C1 segment of cervical spinal cord (tissue), 14 donors: ENCODE measurements around the gene CGB5.
A peak's percentile ranks its signal among the peaks of the same experiment; 100 is the strongest.
"Not testable (repeated sequence)": the region's sequence is repeated elsewhere in the genome, so short reads cannot be mapped to it uniquely, and the experiment has no call there.

Experiments
- DNase-seq, 14 donors: peaks; one replicate each; lab custom pipeline; 2025; lab: John Stamatoyannopoulos, UW

Gene CGB5

DNA sequence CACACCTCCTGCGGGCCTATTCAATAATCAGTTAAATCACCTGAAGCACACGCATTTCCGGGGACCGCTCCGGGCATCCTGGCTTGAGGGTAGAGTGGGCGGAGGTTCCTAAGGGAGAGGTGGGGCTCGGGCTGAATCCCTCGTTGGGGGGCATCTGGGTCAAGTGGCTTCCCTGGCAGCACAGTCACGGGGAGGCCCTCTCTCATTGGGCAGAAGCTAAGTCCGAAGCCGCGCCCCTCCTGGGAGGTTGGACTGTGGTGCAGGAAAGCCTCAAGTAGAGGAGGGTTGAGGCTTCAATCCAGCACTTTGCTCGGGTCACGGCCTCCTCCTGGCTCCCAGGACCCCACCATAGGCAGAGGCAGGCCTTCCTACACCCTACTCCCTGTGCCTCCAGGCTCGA lies at the start of gene CGB5:
CGB5 (plus strand) TSS at position 301 of the 400 bp plus-strand sequence. CDS start 362 bp downstream, outside the sequence.
- DNase-seq, result not testable (repeated sequence)

DNA sequence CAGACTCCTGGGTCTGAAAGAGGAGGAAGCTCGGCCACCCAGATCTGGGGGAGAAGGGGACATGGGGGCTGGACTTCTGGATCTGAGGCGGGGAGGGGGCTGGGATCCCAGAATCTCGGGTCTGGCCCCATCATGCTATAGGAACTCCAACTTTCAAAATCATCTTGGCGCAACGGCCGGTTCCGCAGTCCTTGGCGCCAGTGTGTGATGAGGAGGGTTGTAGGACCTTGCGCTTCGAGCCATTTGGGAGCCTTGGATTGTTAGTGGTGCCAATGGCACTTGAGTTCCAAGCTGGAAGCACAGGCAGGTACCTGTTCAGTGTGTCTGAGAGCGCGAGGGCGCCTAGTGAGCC lies 49.6 kb upstream of the CGB5 start:
- no peak for DNase-seq

DNA sequence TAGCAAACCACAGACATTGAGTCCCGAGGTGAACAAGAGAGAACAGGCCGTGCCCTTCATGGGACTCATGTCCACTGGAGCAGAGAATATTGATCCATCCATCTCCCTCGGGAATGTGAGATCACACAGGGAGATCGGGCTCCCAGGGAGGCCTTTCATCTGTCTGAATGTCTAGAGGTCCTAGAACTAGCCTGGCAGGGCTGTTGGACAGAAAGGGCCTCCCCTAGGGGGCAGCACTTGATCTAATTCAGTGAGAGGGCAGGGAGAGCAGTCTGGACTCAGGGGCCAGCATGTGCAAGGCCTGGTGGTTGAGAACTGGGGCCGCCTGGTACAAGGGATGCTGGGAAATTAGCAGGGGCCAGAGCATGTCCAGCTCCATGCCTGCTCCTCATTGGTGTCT lies 45.7 kb upstream of the CGB5 start:
- DNase-seq, result no peak

DNA sequence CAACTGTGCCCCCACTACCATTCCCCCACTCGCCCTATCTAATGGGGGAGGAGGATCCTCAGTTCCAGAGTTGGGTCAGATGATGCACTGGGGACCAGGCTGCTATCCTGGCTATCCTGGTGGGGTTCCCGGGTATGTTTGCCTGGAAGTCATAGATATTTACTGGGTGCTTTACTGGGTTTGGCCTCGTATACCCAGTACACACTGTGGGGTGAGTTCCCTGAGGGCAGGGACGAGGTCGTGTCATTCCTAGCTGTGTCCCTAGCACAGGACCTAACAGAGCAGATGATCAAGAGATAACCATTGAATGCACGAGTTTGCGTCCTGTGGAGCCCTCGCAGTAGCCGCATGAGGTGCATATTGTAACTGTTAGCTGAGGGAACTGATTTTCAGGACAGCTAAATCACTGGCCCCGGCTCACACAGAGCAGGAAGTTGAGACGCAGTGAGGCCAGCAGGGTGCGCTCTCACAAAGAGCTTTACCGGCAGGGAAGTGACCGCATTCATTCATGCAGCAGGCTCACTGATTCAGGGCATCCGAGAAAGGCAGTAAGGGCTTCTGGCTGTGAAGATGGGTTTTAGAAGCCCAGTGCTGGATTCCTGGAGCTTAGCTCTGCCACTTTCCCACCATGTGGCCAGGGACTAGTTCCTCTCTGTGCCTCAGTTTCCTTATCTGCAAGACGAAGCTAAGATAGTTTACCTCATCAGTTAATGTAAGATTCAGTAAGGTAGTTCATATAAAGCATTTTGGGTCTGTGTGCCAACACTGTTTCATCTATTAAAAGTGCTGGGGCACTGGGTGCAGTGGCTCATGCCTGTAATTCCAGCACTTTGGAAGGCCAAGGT lies 43.9 kb upstream of the CGB5 start:
- no peak for DNase-seq

DNA sequence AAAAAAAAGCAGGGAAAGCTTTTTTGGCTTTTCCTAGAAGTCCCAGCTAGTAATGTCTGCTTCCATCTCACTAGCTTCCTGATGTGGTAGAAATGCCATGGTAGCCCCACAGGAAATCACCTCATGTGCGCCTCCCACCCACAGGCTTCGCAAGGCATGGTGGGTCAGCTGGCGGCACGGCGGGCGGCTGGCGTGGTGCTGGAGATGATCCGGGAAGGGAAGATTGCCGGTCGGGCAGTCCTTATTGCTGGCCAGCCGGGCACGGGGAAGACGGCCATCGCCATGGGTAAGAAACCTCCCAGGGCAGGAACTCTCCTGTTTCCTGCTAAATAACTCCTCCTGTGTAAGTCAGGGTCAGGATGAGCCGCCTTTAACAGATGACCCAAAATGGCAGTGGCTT lies 39.5 kb upstream of the CGB5 start:
- DNase-seq, result no peak

DNA sequence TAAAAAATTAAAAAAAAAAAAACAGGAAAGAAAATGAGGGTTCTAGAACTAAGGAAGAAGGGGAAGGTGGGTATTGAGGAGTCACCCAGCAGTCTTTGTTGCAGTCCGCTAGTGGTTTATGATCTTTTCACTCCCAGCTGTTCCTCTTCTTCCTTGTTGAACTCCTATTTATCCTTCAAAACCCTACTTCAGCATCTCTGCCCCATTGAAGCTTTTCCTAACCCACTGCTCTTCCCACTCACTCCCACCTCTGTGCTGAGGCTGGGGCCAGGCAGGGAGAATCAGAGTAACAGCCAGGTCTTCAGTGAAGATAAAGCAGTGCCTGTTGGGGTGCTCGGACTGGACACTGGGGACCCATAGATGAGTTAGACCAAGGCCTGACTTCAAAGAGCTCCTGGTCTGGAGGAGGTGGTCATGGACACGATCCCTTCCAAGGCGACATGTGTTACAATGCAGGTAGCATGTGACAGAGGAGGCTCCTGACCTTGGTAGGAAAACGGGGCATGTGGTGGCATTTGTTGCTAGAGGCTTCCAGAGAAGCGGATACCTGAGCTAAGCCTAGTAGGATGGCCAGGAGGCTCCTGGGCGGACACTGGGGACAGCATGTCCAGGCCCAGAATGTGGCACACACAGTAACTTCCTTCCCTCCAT lies 38.6 kb upstream of the CGB5 start:
- DNase-seq, result no peak

DNA sequence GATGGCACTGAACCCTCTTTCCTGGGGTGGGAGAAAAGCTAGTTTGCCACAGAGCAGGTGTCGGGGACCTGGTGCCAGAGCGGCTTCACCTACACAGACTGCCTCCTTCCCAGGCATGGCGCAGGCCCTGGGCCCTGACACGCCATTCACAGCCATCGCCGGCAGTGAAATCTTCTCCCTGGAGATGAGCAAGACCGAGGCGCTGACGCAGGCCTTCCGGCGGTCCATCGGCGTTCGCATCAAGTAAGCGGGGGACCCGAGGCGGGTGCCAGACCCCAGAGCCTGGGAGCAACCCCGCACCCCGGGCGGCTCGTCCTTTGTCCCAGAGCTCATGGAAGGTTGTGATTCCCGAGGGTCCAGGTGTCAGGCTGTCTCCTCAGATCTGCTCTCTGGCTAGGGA lies 36.7 kb upstream of the CGB5 start:
- no peak for DNase-seq

DNA sequence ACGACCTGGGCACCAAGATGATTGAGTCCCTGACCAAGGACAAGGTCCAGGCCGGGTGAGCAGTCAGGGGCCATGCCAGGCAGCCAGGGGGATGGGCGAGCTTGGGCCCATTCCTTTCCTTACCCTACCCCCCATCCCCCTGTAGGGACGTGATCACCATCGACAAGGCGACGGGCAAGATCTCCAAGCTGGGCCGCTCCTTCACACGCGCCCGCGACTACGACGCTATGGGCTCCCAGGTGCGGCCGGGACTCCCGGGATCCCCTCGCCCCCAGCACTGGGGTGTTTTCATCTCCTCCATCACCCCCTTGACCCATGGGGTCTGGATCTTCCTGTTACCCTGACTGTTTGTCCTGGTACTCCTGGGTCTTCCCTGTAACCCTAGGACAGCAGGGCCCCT lies 33.8 kb upstream of the CGB5 start:
- no peak for DNase-seq

DNA sequence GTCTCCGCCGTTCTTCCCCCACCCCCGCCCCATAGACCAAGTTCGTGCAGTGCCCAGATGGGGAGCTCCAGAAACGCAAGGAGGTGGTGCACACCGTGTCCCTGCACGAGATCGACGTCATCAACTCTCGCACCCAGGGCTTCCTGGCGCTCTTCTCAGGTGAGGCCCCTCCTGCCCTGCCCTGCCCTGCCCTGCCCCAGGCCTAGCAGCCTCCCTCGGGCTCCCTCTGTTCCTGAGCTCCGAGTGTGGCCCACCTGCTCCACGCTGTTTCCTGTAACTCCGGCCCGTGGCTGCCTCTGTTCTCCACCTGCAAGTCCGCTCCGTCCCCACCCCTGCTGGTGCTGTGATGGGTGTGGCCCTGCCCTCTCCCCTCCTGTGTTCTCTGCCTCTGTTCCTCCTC lies 33.2 kb upstream of the CGB5 start:
- no peak for DNase-seq

DNA sequence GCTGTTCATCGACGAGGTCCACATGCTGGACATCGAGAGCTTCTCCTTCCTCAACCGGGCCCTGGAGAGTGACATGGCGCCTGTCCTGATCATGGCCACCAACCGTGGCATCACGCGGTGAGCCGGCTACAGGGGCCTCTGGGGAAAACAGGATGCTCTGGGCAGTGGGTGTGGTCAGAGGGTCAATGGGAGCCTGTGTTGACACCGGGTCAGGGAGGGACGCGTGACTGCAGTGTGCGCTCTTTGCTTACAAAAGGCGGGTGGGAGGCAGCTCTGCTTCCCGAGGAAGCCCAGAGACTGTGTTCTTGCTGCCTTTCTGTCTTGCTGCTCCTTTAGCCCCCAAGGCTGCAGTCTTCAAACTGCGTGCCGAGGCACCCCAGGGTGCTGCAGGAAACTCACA lies 32.5 kb upstream of the CGB5 start:
- DNase-seq, result no peak

DNA sequence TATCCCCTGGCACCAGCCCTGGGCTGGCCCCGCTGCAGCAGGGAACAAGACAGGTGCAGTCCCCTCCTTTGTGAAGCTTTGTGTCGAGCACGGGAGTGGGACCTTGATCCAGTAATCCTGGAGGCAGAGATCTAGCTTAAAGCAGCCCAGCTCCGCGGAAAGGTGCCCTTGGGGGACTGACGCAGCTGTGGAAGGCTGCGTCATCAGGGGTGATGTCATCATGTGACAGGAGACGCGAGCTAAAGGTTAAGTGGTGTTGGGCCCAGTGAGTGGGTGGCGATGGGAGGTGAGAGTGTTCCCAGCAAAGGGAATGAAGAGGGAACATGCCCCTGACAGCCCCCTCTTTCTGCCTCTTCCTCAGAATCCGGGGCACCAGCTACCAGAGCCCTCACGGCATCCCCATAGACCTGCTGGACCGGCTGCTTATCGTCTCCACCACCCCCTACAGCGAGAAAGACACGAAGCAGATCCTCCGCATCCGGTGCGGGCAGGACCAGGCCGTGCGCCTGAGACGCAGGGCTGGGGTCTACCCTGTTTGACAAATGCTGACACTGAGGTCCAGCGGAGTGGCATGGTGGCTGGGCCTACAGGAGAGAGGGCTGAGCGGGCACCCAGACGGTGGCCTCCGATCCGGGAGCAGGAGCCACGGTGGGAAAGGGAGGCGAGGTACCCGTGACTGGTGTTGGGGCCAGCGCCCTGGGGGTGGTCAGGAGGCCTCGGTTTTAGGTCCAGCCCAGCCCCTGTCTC lies 29.4 kb upstream of the CGB5 start:
- no peak for DNase-seq

DNA sequence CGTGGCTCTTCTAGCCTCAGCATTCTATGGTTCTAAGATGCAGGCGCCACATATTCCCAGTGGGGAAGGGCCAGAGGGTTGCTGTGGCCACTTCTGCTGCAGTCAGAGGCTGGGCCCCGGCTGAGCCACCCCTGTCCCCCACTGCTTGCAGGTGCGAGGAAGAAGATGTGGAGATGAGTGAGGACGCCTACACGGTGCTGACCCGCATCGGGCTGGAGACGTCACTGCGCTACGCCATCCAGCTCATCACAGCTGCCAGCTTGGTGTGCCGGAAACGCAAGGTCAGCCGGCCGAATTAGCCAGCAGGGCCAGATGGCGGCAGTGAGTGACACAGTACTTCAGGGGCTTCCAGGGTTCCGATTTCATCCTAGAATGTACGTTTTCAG lies 28.8 kb upstream of the CGB5 start:
- DNase-seq, result no peak

DNA sequence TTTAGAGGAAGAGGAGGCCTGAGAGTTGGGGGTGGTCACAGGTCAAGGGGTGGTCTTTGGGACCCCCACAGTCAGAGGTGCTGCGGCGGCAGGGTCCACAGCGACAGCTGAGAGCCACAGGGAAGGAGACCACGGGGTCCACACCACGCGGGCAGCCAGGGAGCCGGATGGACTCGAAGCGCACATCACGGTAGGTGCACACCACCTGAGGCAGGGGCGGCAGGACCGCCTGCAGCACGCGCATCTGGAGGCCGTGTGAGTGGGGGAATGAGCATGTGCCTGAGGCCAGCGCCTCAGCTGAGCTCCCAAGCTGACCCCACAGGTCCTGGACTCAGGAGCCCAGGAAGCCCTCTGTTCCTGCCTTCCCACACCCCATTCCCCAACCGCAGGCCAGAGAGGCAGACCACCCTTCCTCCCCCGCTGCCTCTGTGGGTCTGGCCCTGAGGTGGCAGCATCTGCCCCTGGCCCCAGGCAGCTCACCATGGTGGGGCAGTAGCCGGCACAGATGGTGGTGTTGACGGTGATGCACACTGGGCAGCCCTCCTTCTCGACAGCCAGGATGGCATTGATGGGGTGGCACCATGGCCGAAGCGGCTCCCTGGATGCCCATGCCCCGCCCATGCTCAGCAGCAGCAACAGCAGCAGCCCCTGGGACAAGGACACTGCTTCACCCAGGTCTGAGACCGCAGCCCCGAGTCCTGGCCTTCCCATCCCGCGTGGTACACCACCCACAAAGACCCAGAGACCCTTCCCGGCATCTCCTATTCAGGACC lies 27.4 kb upstream of the CGB5 start:
- no peak for DNase-seq

DNA sequence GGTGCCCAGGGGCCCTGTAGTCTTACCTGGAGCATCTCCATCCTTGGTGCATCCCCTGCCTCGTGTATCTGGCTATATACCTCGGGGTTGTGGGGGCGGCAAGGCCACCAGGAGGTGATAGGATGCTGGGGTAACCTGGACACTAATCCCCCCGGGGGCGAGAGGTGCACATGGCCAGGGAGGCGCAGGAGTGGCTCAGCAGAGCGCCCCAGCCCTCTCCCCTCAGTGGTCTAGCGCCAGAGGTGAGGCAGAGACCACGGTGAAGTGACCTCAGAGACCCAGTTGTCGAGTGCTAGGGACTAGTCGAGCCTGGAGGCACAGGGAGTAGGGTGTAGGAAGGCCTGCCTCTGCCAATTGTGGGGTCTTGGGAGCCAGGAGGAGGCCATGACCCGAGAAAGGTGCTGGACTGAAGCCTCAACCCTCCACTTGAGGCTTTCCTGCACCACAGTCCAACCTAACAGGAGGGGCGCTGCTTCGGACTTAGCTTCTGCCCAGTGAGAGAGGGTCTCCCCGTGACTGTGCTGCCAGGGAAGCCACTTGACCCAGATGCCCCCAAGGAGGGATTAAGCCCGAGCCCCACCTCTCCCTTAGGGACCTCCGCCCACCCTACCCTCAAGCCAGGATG lies 26.5 kb upstream of the CGB5 start, which contains the start of gene LHB:
LHB (minus strand) TSS at position 51 of the 625 bp plus-strand sequence; CDS start at position 41, 10 bp downstream.
- DNase-seq, result no peak

DNA sequence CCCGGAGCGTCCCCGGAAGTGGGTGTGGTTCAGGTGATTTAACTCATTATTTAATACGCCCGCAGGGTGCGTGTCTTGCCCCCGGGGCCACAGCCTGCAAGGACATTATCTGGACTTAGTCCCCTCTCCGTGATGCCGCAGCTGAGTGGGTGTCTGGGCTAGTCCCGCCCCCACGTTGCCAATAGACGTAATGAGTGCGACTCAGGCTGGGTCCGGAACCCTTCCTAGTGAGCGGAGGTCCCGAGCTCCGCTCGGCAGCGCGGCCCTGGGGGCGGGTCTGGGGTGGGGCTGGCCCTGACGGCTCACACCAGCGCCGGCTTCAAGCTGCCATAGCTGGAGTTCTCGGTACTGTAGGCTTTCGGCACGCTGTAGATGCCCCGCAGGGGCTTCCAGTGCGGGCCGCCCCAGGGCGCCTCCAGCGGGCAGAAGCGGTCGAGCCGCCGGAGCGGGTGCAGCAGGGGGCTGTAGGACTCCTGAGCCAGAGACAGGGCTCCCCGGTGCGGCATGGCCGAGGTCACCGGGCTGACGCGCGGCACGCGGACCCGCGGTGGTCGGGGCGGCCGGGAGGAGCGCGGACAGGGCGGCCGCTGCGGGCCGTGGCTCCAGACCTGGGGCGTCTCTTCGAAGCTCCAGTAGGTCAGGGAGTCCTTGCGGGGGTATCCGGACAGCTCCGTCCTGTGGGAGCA lies 25.8 kb upstream of the CGB5 start:
- peak in 1 of 14 donors; percentile 31 for DNase-seq

DNA sequence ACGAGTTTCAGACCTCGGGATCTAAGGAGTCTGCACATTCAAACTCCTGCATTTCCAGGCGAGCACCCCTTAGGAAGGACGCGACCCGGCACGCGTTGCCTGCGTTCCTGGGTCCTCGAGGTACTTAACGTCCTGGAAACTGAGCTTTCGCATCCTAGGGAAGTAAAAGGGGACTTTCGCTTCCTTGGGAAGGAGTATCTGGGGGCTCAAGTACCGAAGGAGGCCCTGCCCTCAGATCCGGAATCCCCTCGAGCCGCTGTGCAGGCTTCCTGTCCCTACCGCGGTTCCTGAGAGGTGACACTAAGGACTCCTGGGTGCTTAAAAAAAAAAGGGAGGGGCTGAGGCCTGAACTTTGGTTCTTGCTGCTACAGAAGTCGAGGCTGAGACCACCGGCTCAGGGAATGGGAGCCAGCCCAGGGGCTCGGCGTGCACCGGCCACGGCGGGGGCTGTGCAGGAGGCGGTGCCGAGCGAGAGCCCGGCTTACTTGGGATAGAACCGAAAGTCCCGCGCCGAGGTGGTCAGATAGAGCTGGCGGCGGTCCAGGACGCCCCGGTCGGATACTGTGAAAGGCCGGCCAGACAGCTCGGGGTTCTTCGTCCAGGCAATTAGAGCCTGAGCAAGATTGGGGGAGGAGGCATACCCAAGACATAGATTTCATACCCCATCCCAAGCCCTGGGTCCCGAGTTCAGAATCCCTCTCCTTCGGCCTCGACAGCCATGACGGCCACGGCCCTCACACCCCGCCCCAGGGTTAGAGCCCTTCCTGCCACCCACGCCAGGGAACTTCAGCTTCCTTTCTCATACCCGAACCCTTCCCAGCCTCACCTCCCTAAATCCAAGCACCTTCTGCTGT lies 25.0 kb upstream of the CGB5 start:
- DNase-seq, result not testable (repeated sequence)

DNA sequence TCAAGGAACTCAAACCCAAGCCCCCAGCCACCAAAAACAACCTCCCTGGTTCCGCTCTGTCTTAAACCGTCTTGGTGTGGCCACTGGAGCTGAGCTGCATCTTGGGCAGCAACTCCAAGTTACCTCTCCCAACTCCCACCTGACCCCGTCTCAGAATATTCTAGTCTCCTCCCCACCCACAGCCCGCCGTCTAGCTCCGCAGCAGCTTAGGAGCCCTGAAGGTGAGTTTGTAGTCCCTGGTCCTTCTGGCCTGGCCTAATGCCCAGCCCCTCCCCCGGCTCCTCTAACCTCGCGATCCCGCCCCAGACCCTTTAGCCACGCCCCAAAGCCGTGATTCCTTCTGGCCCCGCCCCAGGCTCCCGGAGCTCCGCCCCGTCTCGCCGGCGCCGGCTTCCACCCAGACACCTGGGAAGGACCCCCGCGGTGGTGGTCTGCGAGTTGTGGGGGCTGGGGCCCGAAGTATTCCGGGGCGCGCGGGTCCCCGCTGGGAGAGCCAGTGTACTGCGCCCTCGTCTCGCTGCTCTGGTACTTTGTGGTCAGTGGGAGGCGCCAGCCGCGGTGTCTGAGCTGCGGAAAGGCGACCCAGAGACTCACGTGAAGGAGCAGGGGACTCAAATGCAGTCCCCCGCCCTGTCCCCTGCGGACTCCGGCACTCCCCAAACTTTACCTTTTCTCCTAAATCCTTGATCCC lies 24.3 kb upstream of the CGB5 start:
- DNase-seq, result peak in 4 of 14 donors; percentile 7 to 32 (median 16)

DNA sequence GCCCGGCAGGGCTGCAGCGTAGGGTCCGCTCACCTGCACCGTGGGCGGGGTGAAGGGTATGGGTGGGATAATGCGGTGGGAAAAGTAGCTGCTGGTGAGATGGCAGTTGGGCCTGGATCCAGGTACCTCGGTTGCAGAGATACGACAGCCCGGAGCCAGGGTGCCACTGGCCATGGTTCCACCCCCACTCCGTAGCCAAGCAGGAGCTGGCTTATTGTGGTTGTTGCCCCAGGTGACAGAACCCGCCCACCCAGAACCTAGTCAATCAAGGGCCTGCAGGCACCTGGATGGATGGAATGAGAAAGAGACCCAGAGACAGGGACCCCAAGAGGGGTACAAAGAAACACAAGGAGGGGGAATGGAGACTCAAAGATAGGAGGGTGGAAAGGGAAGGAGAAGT lies 23.3 kb upstream of the CGB5 start:
- DNase-seq, result no peak
